HCT116 (cell line): ENCODE measurements around the gene GMDS. TPM values are rescaled to one million over a fixed set of nuclear protein-coding genes. Genes with fewer than 3 reads are reported as not detected.

Experiments used
- ATAC-seq: fragments of 200-7000 bp; cut with Tn5 transposase; 2 replicates; pipeline ENCODE4 v1.9.1; 2020; ENCODE audit warnings: mild to moderate bottlenecking, moderate library complexity
- BruUV-seq: library from RNA; stranded (reverse); fragments of 400-500 nt; replicated peaks from 2 replicates; lab custom pipeline; 2021; lab: Mats Ljungman, UMichigan
- CTCF ChIA-PET: fragments of 300-600 bp; sonication (Branson Sonifier 250); formaldehyde crosslinking; loops from one replicate; lab custom pipeline; 2021; ENCODE audit warnings: antibody characterized with exemption; lab: Charles Lee
- POLR2A ChIA-PET: fragments of 300-600, 350-600 bp; sonication (Branson Sonifier 250); formaldehyde crosslinking; loops from one replicate; lab custom pipeline; 2021; ENCODE audit warnings: antibody characterized with exemption; lab: Charles Lee
- RAD21 ChIA-PET, 2 experiments: fragments of 300-600 bp; sonication (Branson Sonifier 250); formaldehyde crosslinking; loops; one replicate each; lab custom pipeline; 2023; ENCODE audit warnings: low total read pairs in 2 of 2; ENCODE audit not compliant: uncharacterized antibody in 2 of 2, unreplicated experiment in 2 of 2, low non-redundant PET in 1 of 2; lab: Charles Lee
- DNase-seq: peaks from one replicate; pipeline ENCODE4 v3.0.0-alpha.2; 2010; ENCODE audit warnings: low read depth, low spot score
- H2AFZ ChIP-seq: fragments of 200-600 bp; shearing (Covaris generic), sonication (generic); 2 replicates; pipeline ENCODE4 v1.6.1; 2017; ENCODE audit warnings: low read depth, mixed run types, mixed read lengths, antibody characterized with exemption, low read length; ENCODE audit not compliant: poor library complexity, severe bottlenecking
- H3K27ac ChIP-seq: 2 replicates; pipeline ENCODE4 v1.5.1; 2012; ENCODE audit warnings: low read depth, low read length
- H3K27me3 ChIP-seq: fragments of 200-600 bp; sonication (generic); 2 replicates; pipeline ENCODE4 v1.6.1; 2016; ENCODE audit warnings: mixed run types, low read length, mixed read lengths; ENCODE audit not compliant: insufficient read depth
- H3K36me3 ChIP-seq, 2 experiments: fragments of 200-500 bp in 1 of 2; fragments of 200-600 bp in 1 of 2; sonication (Bioruptor generic) in 1 of 2; sonication (generic) in 1 of 2; 2 replicates each; pipeline versions ENCODE4 v1.5.1 to v1.6.1; 2014 to 2016; ENCODE audit warnings: low read length in 2 of 2, inconsistent platforms in 1 of 2, mixed read lengths in 1 of 2, mixed run types in 1 of 2; ENCODE audit not compliant: insufficient read depth in 2 of 2, control insufficient read depth in 1 of 2
- H3K4me1 ChIP-seq, 2 experiments: fragments of 200-600 bp in 1 of 2; sonication (generic) in 1 of 2; 2 replicates each; pipeline versions ENCODE4 v1.5.1 to v1.6.1; 2012 to 2017; ENCODE audit warnings: low read length in 2 of 2, inconsistent platforms in 1 of 2, mild to moderate bottlenecking in 1 of 2, mixed read lengths in 1 of 2, mixed run types in 1 of 2, moderate library complexity in 1 of 2; ENCODE audit not compliant: insufficient read depth in 2 of 2, control insufficient read depth in 1 of 2
- H3K4me2 ChIP-seq: fragments of 200-600 bp; sonication (generic); 2 replicates; pipeline ENCODE4 v1.6.1; 2017; ENCODE audit warnings: mixed run types, low read length, mixed read lengths
- H3K4me3 ChIP-seq, 2 experiments: fragments of 200-600 bp in 1 of 2; sonication (generic) in 1 of 2; replicated peaks in 1 of 2; 2 replicates each; pipeline ENCODE4 v1.5.1; 2011 to 2016; ENCODE audit warnings: low read length in 2 of 2, control low read depth in 1 of 2, low read depth in 1 of 2, mild to moderate bottlenecking in 1 of 2, mixed read lengths in 1 of 2, mixed run types in 1 of 2
- H3K79me2 ChIP-seq: fragments of 200-600 bp; sonication (generic); 2 replicates; pipeline ENCODE4 v1.6.1; 2017; ENCODE audit warnings: mild to moderate bottlenecking, mixed run types, low read length, moderate library complexity, mixed read lengths; ENCODE audit not compliant: insufficient read depth
- H3K9ac ChIP-seq: fragments of 200-600 bp; sonication (generic); 2 replicates; pipeline ENCODE4 v1.6.1; 2016; ENCODE audit warnings: low read length, mixed read lengths
- H3K9me2 ChIP-seq: fragments of 200-600 bp; sonication (generic), shearing (Covaris generic); 2 replicates; pipeline ENCODE4 v1.6.1; 2017; ENCODE audit warnings: mixed run types, mild to moderate bottlenecking, moderate library complexity; ENCODE audit not compliant: insufficient read depth
- H3K9me3 ChIP-seq, 2 experiments: fragments of 200-500 bp in 1 of 2; fragments of 200-600 bp in 1 of 2; sonication (Bioruptor generic) in 1 of 2; sonication (generic) in 1 of 2; 2 replicates each; pipeline ENCODE4 v1.6.1; 2014 to 2017; ENCODE audit warnings: low read length in 2 of 2, mixed read lengths in 2 of 2, inconsistent platforms in 1 of 2, low read depth in 1 of 2, mild to moderate bottlenecking in 1 of 2, mixed run types in 1 of 2, moderate library complexity in 1 of 2; ENCODE audit not compliant: control insufficient read depth in 1 of 2, insufficient read depth in 1 of 2
- H4K20me1 ChIP-seq: fragments of 200-600 bp; sonication (generic), shearing (Covaris generic); 2 replicates; pipeline ENCODE4 v1.6.1; 2017; ENCODE audit warnings: mixed run types, mild to moderate bottlenecking, moderate library complexity; ENCODE audit not compliant: insufficient read depth
- EGR1 ChIP-seq: IDR thresholded peaks from 2 replicates; pipeline ENCODE4 v1.6.1; 2012; ENCODE audit warnings: low read depth
- JUND ChIP-seq: IDR thresholded peaks from 2 replicates; pipeline ENCODE4 v1.6.1; 2012
- POLR2AphosphoS5 ChIP-seq: IDR thresholded peaks from 2 replicates; pipeline ENCODE4 v1.6.1; 2011; ENCODE audit warnings: mild to moderate bottlenecking, low read depth, low read length, moderate library complexity
- REST ChIP-seq: IDR thresholded peaks from 2 replicates; pipeline ENCODE4 v1.6.1; 2012; ENCODE audit warnings: low read depth
- SRF ChIP-seq: IDR thresholded peaks from 2 replicates; pipeline ENCODE4 v1.6.1; 2012; ENCODE audit warnings: low read depth
- ZFX ChIP-seq: fragments of 450-650 bp; IDR thresholded peaks from 2 replicates; pipeline ENCODE4 v1.6.1; 2017
- ZNF274 ChIP-seq: fragments of 200-500 bp; sonication (Bioruptor generic); IDR thresholded peaks from 2 replicates; pipeline ENCODE4 v1.6.1; 2014; ENCODE audit warnings: mild to moderate bottlenecking, low read depth, low read length, inconsistent platforms
- intact Hi-C: fragments of 100-400 bp; cut with micrococcal nuclease; formaldehyde crosslinking; loops from 2 replicates; pipeline ENCODE4 v1.10.0; 2022
- total RNA-seq: library from RNA; stranded (reverse); gene quantifications from one replicate; pipeline ENCODE4 v1.2.1, GENCODE V29; 2021; ENCODE audit not compliant: unreplicated experiment
- TF ChIP-seq, protein P1 (sequence below): IDR thresholded peaks from 2 replicates; pipeline ENCODE4 v1.6.1; 2012

Gene GMDS
- total RNA-seq, 1 experiment from 2014 or later = 34.4 TPM

DNA sequence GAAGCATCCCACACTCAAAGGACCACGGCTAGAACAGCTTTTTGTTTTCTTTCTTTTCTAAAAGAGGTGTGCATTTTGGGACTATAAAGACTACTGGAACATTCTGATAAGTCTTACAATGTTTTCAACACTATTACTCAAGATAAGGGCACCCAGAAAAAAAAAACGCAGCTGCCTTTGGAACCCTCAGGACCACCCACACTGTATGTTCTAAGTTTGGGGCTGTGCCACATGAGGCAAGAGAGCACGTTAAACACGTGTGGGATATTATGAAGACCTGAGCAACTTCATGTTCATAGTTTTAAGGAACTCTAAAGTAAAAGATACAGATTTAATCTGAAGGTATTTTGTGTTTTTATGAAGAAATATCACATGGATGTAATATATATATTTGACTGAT is 431.1 kb downstream of the GMDS start:
- intact Hi-C loops = no loop called here
- no peak overlapping the region for H3K9ac ChIP-seq
- ATAC-seq (no peak), DNase-seq (no peak)
- no peaks in the 10 kb centered on the region for H4K20me1 ChIP-seq
- H3K9me3 ChIP-seq = no peaks in the 10 kb centered on the region
- H3K27me3 ChIP-seq = no peaks in the 10 kb centered on the region
- ChIA-PET POLR2A (no interaction called here), RAD21 (no interaction called here), CTCF (no interaction called here)
- H3K4me3 ChIP-seq = no peak overlapping the region
- H3K79me2 ChIP-seq = no peaks in the 10 kb centered on the region
- BruUV-seq = no TSS peak
- H2AFZ ChIP-seq = no peak overlapping the region
- H3K4me2 ChIP-seq = no peak overlapping the region
- no peak overlapping the region for H3K27ac ChIP-seq
- no peaks in the 10 kb centered on the region for H3K4me1 ChIP-seq
- H3K9me2 ChIP-seq = no peaks in the 10 kb centered on the region
- TF ChIP-seq SRF = no peak
- TF ChIP-seq ZFX = no peak
- no peak for TF ChIP-seq JUND
- no peak for TF ChIP-seq EGR1
- H3K36me3 ChIP-seq = no peaks in the 10 kb centered on the region

DNA sequence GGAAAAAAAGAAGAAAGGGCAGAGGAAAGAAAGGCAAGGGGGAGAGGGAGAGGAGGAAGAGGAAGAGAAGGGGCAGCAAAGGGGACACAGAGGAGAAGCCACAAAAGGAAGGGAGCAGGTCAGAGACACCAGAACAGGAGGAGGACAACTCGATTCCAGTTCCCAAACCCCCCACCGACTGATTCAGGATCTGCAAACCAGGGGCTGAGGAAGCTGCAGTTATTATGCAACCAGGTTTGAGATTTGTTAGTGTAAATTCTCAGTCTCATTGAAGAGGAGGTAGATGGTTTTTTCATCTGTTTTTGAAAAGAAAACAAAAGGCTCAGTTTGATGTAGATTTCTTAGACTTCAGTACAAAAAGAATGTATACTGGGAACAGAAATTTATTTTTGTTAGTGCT is 432.9 kb downstream of the GMDS start:
- ChIA-PET POLR2A (no interaction called here), CTCF (no interaction called here)

More for the DNA sequence above, 432.9 kb downstream of the GMDS start:
- Histone ChIP-seq H3K27me3 (no peaks in the 10 kb centered on the region), H3K79me2 (no peaks in the 10 kb centered on the region), H3K36me3 (no peaks in the 10 kb centered on the region), H3K9me2 (no peaks in the 10 kb centered on the region), H3K9ac (no peak overlapping the region), H3K4me2 (no peak overlapping the region), H3K27ac (no peak overlapping the region), H3K9me3 (no peaks in the 10 kb centered on the region), H2AFZ (no peak overlapping the region), H4K20me1 (no peaks in the 10 kb centered on the region), H3K4me1 (no peaks in the 10 kb centered on the region), H3K4me3 (no peak overlapping the region)
- DNase-seq (no peak), ATAC-seq (no peak)
- RAD21 ChIA-PET = no interaction called here
- BruUV-seq = no TSS peak
- intact Hi-C loops = no loop called here
- TF ChIP-seq ZNF274 (no peak), REST (no peak), POLR2AphosphoS5 (no peak), JUND (no peak)
- TF ChIP-seq, protein P1, sequence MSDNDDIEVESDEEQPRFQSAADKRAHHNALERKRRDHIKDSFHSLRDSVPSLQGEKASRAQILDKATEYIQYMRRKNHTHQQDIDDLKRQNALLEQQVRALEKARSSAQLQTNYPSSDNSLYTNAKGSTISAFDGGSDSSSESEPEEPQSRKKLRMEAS = no peak
